Measurements from ENCODE around the gene DCAF12.

The DCAF12 gene

GRCh38 chr9:34098307-34098706 is 28.2 kb downstream of the DCAF12 start:
- Histone ChIP-seq H3K36me3 (peaks cover 36% of the 10 kb centered on the region), H3K4me3 (ENCODE audit: low read depth, low read length) (no peak overlapping the region), H3K9me3 (no peaks in the 10 kb centered on the region), H3K27me3 (no peaks in the 10 kb centered on the region), H3K4me1 (no peaks in the 10 kb centered on the region)
- TF ChIP-seq CTCF (IDR thresholded peaks at IDR 0.05; ENCODE audit: low read depth, low read length): no peak
- no peak for DNase-seq

DNA sequence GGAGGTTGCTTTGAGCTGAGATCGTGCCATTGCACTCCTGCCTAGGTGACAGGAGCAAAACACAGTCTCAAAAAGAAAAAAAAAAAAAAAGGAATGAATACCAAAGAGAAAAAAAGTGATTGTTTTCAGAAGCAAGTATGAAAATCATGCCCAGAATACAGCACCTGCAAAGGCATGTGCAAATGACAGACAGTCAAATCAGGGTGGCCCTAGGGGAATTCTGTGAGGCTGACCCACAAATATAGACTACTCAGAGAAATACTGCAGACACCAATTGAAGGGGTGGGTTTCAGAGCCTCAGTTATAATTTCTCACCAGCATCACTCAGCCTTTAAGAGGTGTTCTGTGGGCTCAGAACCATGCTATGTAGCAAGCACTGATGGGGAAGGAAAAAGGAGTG is 28.6 kb downstream of the DCAF12 start:
- DNase-seq: no peak
- no peaks in the 10 kb centered on the region for H3K4me1 ChIP-seq
- peaks cover 40% of the 10 kb centered on the region for H3K36me3 ChIP-seq
- H3K9me3 ChIP-seq: no peaks in the 10 kb centered on the region
- no peaks in the 10 kb centered on the region for H3K27me3 ChIP-seq
- no peak for TF ChIP-seq CTCF (IDR thresholded peaks at IDR 0.05; ENCODE audit: low read depth, low read length)
- H3K4me3 ChIP-seq (ENCODE audit: low read depth, low read length): no peak overlapping the region

DNA sequence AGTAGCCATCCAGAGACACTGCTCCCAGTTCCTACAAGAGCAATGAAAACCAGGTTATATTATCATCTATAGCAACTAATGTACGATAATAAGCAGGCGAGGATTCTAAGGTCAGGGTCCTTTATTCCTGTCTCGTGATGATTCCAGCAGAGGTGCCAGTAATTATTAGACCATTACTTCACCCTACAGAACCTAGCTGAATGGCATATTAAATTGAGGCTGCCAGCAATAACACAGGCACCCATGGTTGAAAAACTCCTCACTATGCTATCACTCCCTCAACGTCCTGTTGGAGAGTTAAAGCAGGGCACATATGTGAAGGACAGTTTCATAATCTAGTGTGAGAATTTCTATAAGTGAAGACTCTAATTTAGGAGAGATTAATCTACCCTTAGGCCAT is 29.7 kb downstream of the DCAF12 start:
- Histone ChIP-seq H3K36me3 (peaks cover 43% of the 10 kb centered on the region), H3K4me3 (ENCODE audit: low read depth, low read length) (no peak overlapping the region), H3K27me3 (no peaks in the 10 kb centered on the region), H3K9me3 (no peaks in the 10 kb centered on the region), H3K4me1 (no peaks in the 10 kb centered on the region)
- no peak for TF ChIP-seq CTCF (IDR thresholded peaks at IDR 0.05; ENCODE audit: low read depth, low read length)
- no peak for DNase-seq

DNA sequence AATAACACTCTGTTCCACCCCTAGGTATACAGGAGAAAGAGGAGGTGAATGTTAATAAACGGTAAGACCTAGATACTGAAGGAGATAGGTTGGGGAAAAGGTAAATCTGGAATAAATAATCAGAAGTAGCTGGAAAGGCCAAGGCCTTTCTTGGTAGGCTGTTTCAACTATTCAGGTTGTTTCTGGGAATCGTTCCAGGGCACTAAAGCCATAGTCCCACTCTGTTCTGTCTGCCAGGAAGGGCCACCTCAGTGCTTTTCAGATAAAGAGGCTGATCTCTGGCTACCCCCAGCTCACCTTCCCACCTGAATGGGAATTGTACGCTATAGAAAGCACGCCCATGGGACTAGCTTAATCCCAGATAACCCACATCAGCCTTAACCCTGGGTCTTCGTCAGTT is 32.9 kb downstream of the DCAF12 start:
- no peak for TF ChIP-seq CTCF (IDR thresholded peaks at IDR 0.05; ENCODE audit: low read depth, low read length)
- peaks cover 52% of the 10 kb centered on the region for H3K36me3 ChIP-seq

DNA sequence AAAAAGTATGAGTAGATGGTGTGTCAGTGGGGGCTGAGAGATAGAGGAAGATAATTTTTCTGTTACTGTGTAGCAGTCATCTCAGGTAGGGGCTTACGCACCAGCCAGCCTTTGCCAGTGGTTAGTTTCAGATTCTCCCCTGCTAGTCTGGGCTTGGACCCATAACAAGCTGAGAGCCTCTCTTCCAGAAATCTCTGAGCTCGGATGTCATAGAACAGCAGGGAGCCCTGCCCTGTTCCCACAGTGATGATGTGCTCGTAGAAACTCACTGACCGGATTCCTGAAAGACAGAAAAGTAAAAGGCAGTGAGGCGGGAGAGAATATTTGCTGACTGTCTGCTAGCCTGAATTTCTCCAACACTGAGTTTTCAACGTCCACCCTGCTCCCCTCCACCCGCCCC is 37.2 kb downstream of the DCAF12 start:
- Histone ChIP-seq H3K27me3 (no peaks in the 10 kb centered on the region), H3K36me3 (peaks cover 54% of the 10 kb centered on the region), H3K4me3 (ENCODE audit: low read depth, low read length) (no peak overlapping the region), H3K9me3 (no peaks in the 10 kb centered on the region), H3K4me1 (no peaks in the 10 kb centered on the region)
- no peak for DNase-seq
- TF ChIP-seq CTCF (IDR thresholded peaks at IDR 0.05; ENCODE audit: low read depth, low read length): no peak

More for the DNA sequence above, 32.9 kb downstream of the DCAF12 start:
- Histone ChIP-seq H3K27me3 (no peaks in the 10 kb centered on the region), H3K4me3 (ENCODE audit: low read depth, low read length) (no peak overlapping the region), H3K9me3 (no peaks in the 10 kb centered on the region), H3K4me1 (no peaks in the 10 kb centered on the region)
- no peak for DNase-seq

GRCh38 chr9:34087370-34087769 is 39.1 kb downstream of the DCAF12 start:
- TF ChIP-seq CTCF (IDR thresholded peaks at IDR 0.05; ENCODE audit: low read depth, low read length): no peak
- Histone ChIP-seq H3K4me3 (ENCODE audit: low read depth, low read length) (no peak overlapping the region), H3K36me3 (peaks cover 40% of the 10 kb centered on the region), H3K4me1 (no peaks in the 10 kb centered on the region), H3K27me3 (no peaks in the 10 kb centered on the region), H3K9me3 (no peaks in the 10 kb centered on the region)
- DNase-seq: no peak

All from BE2C (cell line).